ENCODE measurements around the gene ASS1.

The ASS1 gene

DNA sequence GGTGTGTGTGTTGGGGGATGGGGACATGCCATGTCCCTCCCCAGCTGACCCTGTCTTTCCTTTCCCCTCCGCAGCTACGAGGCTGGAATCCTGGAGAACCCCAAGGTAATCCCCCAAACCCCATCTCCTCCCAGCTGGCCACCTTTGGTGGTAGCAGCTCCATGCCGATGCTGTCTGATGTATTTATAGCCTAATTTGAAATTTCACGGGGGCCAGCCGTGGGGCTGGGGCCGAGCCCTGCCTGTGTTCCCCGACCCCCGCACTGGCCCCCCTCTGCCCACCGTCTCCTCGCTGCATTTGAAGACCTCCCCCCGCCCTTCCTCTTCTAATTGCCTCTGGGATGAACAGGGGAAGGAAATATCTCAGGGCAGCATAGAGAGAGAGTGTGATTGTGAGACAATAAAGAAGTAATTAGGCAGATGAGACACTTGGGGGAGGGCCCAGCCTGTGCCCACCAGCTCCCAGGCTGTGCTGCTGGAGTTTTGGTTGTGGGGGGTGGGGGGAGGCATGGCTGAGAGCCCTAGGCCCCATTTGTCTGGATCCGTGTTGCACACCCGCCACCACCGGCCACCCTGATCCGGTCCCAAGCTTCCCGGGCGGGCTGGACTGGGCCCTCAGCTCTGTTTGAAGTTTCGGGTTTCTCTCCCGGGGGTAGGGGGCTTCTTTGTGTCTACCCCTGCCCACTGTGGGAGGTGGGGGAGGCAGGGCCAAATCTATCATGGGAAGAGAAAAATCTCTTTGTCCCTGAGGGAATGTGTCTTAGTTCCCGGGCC is 26.8 kb downstream of the ASS1 start:
- no peaks in the 10 kb centered on the region for H3K9me2 ChIP-seq (replicated peaks; ENCODE audit: control insufficient read depth, low read length)
- no peak for TF ChIP-seq EZH2phosphoT487 (IDR thresholded peaks at IDR 0.05; ENCODE audit: borderline replicate concordance, low read length)
- TF ChIP-seq, protein P1, sequence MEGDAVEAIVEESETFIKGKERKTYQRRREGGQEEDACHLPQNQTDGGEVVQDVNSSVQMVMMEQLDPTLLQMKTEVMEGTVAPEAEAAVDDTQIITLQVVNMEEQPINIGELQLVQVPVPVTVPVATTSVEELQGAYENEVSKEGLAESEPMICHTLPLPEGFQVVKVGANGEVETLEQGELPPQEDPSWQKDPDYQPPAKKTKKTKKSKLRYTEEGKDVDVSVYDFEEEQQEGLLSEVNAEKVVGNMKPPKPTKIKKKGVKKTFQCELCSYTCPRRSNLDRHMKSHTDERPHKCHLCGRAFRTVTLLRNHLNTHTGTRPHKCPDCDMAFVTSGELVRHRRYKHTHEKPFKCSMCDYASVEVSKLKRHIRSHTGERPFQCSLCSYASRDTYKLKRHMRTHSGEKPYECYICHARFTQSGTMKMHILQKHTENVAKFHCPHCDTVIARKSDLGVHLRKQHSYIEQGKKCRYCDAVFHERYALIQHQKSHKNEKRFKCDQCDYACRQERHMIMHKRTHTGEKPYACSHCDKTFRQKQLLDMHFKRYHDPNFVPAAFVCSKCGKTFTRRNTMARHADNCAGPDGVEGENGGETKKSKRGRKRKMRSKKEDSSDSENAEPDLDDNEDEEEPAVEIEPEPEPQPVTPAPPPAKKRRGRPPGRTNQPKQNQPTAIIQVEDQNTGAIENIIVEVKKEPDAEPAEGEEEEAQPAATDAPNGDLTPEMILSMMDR (IDR thresholded peaks at IDR 0.05; ENCODE audit: low read depth, low read length, poor library complexity, severe bottlenecking): no peak
- peaks cover 24% of the 10 kb centered on the region for H3K27me3 ChIP-seq (ENCODE audit: control insufficient read depth, low read length)
- H4K20me1 ChIP-seq (ENCODE audit: control insufficient read depth, insufficient read depth, low read depth, low read length): no peaks in the 10 kb centered on the region
- no peaks in the 10 kb centered on the region for H3K79me2 ChIP-seq (ENCODE audit: control insufficient read depth, low read length)
- H3K36me3 ChIP-seq (ENCODE audit: control insufficient read depth, low read length): no peaks in the 10 kb centered on the region
- no peak overlapping the region for H3K4me2 ChIP-seq (ENCODE audit: low read length)
- H3F3A ChIP-seq (ENCODE audit: control insufficient read depth, insufficient read depth): no peaks in the 10 kb centered on the region
- H3K4me3 ChIP-seq (ENCODE audit: low read length): no peak overlapping the region
- H3K9me3 ChIP-seq (ENCODE audit: control insufficient read depth, insufficient read depth, low read length): no peaks in the 10 kb centered on the region
- H3K4me1 ChIP-seq (ENCODE audit: control insufficient read depth, low read length): no peaks in the 10 kb centered on the region
- H3K27ac ChIP-seq (ENCODE audit: low read depth, low read length): no peak overlapping the region

DNA sequence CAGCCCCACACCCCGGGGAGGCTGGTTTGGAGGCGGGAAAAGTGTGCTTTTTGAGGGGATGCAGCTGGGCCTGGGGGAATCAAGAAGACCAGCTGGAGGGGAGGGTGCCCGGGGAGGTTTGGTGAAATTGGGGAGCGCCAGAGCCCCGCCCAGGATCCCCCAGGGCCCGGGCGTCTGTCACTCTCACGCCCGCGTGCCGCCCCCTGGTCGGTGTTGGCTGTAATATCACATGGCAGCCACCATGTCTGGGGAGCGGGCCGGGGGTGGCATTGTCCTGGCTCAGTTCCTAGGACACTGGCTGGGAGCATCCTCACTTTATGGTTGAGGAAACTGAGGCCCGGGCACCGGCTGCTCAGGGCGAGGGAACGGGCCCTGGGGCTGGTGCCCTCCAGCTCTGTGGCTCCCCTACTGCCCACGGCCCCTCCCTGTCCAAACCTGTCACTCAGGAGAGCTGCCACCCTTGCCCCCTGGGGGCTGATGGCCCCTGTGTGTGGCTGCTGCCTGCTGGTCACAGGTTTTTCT is 27.5 kb downstream of the ASS1 start:
- TF ChIP-seq, protein P1 (IDR thresholded peaks at IDR 0.05; ENCODE audit: low read depth, low read length, poor library complexity, severe bottlenecking): no peak
- TF ChIP-seq EZH2phosphoT487 (IDR thresholded peaks at IDR 0.05; ENCODE audit: borderline replicate concordance, low read length): no peak
- H3K27ac ChIP-seq (ENCODE audit: low read depth, low read length): no peak overlapping the region

DNA sequence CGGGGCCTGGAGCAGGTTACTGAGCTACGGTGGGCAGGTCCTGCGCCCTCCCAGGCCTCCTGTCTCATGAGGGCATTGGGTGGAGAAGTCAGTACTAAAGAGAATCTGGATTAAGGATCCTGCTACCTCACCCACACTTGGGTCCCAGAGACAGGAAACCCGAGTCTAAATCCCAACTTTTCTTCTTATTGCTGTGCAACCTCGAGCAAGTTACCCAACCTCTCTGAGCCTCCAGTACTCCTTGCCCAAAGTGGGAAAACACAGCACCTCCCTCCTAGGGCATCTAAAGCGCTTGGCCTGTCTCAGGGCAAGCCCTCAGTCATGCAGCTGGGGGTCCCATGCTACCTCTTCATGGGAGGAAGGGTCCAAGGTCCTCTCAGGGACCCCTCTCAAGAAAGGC is 28.2 kb downstream of the ASS1 start:
- no peak overlapping the region for H3K4me2 ChIP-seq (ENCODE audit: low read length)
- H3K27ac ChIP-seq (ENCODE audit: low read depth, low read length): no peak overlapping the region
- no peaks in the 10 kb centered on the region for H4K20me1 ChIP-seq (ENCODE audit: control insufficient read depth, insufficient read depth, low read depth, low read length)
- H3K9me2 ChIP-seq (replicated peaks; ENCODE audit: control insufficient read depth, low read length): no peaks in the 10 kb centered on the region
- no peaks in the 10 kb centered on the region for H3K4me1 ChIP-seq (ENCODE audit: control insufficient read depth, low read length)
- TF ChIP-seq, protein P1 (IDR thresholded peaks at IDR 0.05; ENCODE audit: low read depth, low read length, poor library complexity, severe bottlenecking): no peak
- no peaks in the 10 kb centered on the region for H3K9me3 ChIP-seq (ENCODE audit: control insufficient read depth, insufficient read depth, low read length)
- no peak overlapping the region for H3K4me3 ChIP-seq (ENCODE audit: low read length)
- H3K36me3 ChIP-seq (ENCODE audit: control insufficient read depth, low read length): no peaks in the 10 kb centered on the region
- H3K79me2 ChIP-seq (ENCODE audit: control insufficient read depth, low read length): no peaks in the 10 kb centered on the region
- no peaks in the 10 kb centered on the region for H3F3A ChIP-seq (ENCODE audit: control insufficient read depth, insufficient read depth)
- H3K27me3 ChIP-seq (ENCODE audit: control insufficient read depth, low read length): peaks cover 24% of the 10 kb centered on the region

More for the DNA sequence above, 27.5 kb downstream of the ASS1 start:
- H3K4me2 ChIP-seq (ENCODE audit: low read length): no peak overlapping the region
- H3K36me3 ChIP-seq (ENCODE audit: control insufficient read depth, low read length): no peaks in the 10 kb centered on the region
- H3K27me3 ChIP-seq (ENCODE audit: control insufficient read depth, low read length): peaks cover 24% of the 10 kb centered on the region
- H3K4me3 ChIP-seq (ENCODE audit: low read length): no peak overlapping the region
- no peaks in the 10 kb centered on the region for H4K20me1 ChIP-seq (ENCODE audit: control insufficient read depth, insufficient read depth, low read depth, low read length)
- no peaks in the 10 kb centered on the region for H3K9me3 ChIP-seq (ENCODE audit: control insufficient read depth, insufficient read depth, low read length)
- H3K4me1 ChIP-seq (ENCODE audit: control insufficient read depth, low read length): no peaks in the 10 kb centered on the region
- no peaks in the 10 kb centered on the region for H3K79me2 ChIP-seq (ENCODE audit: control insufficient read depth, low read length)
- H3K9me2 ChIP-seq (replicated peaks; ENCODE audit: control insufficient read depth, low read length): no peaks in the 10 kb centered on the region
- no peaks in the 10 kb centered on the region for H3F3A ChIP-seq (ENCODE audit: control insufficient read depth, insufficient read depth)
